H1 (cell line): Measurements from ENCODE around the gene DENND4A. TPM values are rescaled to one million over a fixed set of nuclear protein-coding genes. Genes with fewer than 3 reads are reported as not detected.

ENCODE experiments used
- GABPA ChIP-seq: IDR thresholded peaks from 2 replicates; pipeline ENCODE4 v1.6.1; 2011; ENCODE audit warnings: mild to moderate bottlenecking, low read length, moderate library complexity, borderline replicate concordance; ENCODE audit not compliant: insufficient read depth
- GTF2F1 ChIP-seq: IDR thresholded peaks from 2 replicates; pipeline ENCODE4 v1.6.1; 2012; ENCODE audit warnings: low read depth, low read length, improper control_type of control experiment, borderline replicate concordance
- KDM5A ChIP-seq: fragments of 200-600 bp; IDR thresholded peaks from 2 replicates; pipeline ENCODE4 v1.7.1; 2012; ENCODE audit warnings: mild to moderate bottlenecking, low read length, inconsistent platforms, mixed read lengths
- RXRA ChIP-seq: IDR thresholded peaks from 2 replicates; pipeline ENCODE4 v1.6.1; 2011; ENCODE audit warnings: low read depth, mild to moderate bottlenecking, low read length, moderate library complexity; ENCODE audit not compliant: insufficient read depth
- SIX5 ChIP-seq: IDR thresholded peaks from 2 replicates; pipeline ENCODE4 v1.6.1; 2011; ENCODE audit warnings: mild to moderate bottlenecking, low read depth, low read length
- polyA plus RNA-seq, 7 experiments: library from polyadenylated mRNA; depleted of rRNA in 3 of 7; stranded (reverse) in 5 of 7; unstranded in 2 of 7; fragments of >200 nt in 5 of 7; fragments of 200-250 nt in 2 of 7; gene quantifications; 1 replicate in 5 of 7; 2 replicates in 1 of 7; 4 replicates in 1 of 7; pipeline versions ENCODE4 v1.2.1 to v1.2.3, GENCODE V29; 2011 to 2013; ENCODE audit warnings: missing spikeins in 2 of 7, mixed read lengths in 2 of 7
- total RNA-seq: library from RNA; stranded (reverse); fragmentation: NEBNext Ultra II Directional; extraction: Animal tissue kit (Norgen Biotek cat#: 25700); gene quantifications from 2 replicates; pipeline ENCODE4 v1.2.1, GENCODE V29; 2021

DENND4A gene
- total and polyA plus RNA-seq, 2 of the 8 experiments (the other 6 are each of a cell fraction or from before 2014, with no cell fraction given): 1.3 to 4.7 TPM

GRCh38 chr15:65773386-65774111, 18.5 kb downstream of the DENND4A start (continued):
- TF ChIP-seq GTF2F1: no peak
- no peak for TF ChIP-seq KDM5A
- no peak for TF ChIP-seq SIX5
- no peak for TF ChIP-seq RXRA
- no peak for TF ChIP-seq GABPA
